Epidermal melanocyte (primary cell): ENCODE data around the gene ALCAM.

Source experiments
- DNase-seq: peaks from one replicate; pipeline ENCODE4 v3.0.0; 2011; ENCODE audit warnings: low spot score; ENCODE audit not compliant: insufficient read length

Gene ALCAM

GRCh38 chr3:105356396-105356795 is 10.3 kb upstream of the ALCAM start:
- no peak for DNase-seq

DNA sequence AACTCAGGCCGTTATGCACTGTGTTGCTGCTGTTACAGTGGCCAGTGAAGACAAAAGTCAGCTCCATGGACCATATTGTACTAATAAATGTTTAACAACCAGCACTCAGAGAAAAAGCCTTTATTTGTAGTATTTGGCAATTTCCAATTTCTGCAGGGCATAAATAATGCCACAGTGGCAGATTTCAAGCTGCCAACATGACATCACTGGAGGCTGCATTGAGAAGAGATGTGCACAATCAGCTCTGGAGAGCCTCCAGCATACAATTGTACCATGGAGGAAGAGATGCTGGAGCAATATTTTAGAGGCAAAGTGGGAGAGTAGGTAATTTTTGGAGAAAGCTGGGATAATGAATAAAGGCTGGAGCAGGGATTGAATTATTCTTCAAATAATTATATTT is 9.7 kb upstream of the ALCAM start:
- no peak for DNase-seq

DNA sequence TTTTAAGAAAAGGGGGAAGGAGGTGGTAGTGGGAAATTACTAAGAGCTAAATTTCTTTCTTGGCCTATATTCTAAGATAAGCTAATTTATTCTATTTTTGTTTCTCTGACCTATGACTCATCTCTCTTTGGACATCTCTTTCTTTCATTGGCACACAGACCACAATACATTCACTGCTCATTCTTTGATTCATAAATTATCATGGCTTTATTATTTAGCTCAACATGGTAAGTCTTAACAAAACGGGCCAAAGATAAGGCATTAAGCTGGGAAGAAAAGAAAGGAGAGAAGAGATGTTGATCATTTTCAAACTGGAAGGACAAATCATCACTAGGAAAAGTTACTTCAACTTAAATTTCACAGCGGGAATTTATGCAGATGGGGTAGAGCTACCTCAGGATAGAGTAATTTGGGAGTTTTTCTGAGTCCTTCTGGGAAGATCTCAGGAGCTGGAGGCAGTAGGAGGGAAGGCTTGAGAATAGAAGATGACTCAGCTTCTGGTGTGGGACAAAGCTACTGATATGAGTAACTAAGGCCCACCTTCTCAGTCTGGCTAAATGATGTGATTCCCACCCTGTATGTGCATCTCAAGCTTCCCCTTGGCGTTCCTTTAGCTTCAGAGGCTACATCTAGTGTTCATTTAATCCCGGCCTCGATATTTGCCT is 7.5 kb upstream of the ALCAM start:
- DNase-seq, result no peak

GRCh38 chr3:105360003-105360402 is 6.7 kb upstream of the ALCAM start:
- DNase-seq, result no peak

DNA sequence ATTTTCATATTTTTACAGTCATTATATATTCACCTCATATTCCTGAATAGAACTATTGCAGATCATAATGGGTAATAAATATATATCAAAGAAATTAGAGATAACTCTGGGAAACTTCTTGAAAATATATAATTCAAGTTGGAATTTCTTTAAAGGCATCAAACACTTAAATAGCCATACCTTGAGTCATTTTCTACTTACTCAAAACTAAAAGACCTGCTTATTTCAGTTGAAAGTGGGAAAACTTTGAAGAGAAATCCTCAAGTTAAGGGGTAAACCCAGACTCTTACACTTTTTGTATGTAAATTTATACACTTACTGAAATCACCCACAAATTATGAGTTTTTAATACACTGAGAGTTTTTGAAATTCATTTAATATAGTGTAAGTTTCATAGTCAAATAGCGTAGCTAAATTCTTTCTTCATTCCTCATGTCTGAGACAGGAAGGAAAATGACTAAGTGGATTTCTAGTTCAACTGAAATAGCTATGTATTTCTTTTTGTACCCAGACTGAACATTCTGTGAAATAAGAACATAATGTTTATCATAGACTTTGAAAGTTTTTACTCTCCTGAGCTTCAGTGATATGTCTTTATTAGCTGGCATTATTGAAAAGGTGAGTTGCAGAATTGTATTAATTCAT is 4.6 kb upstream of the ALCAM start:
- no peak for DNase-seq

GRCh38 chr3:105364128-105364527 is 2.6 kb upstream of the ALCAM start:
- no peak for DNase-seq

GRCh38 chr3:105365081-105365390 is 1.7 kb upstream of the ALCAM start:
- no peak for DNase-seq

- DNase-seq, result no peak
Observed at GRCh38 chr3:105365391-105366325, 1.1 kb upstream of the ALCAM start.

DNA sequence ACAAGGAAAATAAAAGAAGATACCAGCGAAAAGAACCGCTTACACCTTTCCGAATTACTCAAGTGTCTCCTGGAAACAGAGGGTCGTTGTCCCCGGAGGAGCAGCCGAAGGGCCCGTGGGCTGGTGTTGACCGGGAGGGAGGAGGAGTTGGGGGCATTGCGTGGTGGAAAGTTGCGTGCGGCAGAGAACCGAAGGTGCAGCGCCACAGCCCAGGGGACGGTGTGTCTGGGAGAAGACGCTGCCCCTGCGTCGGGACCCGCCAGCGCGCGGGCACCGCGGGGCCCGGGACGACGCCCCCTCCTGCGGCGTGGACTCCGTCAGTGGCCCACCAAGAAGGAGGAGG is 325 bp downstream of the ALCAM start:
- DNase-seq, result no peak

- no peak for DNase-seq
Observed at GRCh38 chr3:105367406-105368213, 901 bp downstream of the ALCAM start.

DNA sequence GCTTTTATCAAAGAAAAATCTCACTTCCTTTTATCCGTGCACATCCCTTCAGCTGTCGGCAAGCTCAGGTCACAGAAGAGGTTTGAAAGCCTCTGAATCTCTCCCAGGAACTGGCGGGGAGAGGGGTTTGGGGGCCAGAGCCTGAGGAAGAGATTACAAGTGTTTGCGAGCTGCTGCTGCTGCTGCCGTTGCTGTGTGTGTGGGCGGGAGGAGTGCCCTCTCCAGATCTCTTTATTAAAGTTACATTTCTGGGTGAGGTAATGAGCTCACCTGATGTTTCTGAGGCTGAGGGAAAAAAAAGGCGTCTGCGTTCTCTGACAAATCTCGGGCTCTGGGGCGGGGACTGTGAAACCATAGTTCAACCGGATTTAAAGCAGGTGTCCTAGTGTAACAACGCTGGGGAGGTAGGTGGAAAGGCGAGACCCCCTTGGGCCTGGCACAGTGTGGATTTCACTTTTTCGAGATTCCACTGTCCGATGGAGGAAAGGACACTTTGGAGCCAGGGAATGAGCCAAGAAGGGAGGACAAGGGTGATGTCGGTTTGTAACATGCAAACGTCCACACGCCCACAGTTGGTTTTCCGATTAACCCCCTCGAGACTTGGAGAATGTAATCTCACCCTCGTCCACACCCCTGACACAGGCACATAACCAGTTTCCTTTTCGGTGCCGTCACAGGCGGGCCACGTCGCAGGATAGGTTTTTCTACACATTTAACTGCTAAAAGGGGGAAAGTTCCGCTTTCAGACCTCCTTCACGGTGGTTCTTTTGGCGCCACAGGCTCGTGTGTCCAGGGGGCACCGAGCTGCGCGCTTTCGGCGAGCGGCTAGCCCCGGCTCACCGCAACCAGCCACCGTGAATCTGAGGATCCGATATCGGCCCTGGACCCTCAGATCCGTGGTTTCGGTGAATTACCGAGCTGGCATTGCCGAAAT is 2.1 kb downstream of the ALCAM start:
- no peak for DNase-seq

DNA sequence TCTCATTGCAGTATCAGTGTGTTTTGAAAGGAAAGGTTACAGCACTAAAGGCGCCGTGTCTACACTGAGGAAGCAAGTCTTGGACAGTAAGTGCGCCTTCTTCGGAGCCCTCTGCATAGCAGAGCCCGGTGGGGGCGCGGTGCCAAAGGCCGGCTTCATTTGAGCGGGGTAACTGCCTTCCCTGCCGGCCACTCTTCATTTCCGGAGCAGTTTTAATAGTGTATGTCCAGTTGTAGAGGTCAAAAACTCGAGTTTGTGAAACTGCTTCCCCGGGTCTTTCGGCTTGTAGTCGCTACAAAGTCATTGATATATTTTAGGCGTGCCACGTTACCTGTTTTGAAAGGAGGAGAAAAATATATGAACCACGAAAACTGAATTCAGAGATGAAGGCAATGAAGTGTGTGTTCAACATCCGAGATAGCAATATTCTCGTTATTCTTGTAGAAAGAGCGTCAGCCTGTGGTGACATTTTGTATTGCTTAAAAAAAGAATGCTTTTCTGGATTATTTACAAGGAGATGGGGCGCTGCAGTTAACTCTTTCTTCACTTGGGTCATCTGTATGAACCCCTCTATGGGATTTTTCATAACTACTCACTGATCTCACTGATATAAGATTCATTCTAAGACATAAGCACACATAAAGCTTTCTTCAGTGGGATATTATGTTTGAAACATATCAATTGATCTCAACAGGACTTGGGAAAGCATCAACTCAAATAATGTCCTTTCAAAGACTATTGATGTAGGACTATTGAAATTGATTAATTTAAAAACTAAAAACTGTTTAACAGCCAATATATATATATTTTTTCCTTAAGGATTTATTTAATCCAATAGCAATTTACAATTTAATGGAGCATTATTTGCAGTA is 3.0 kb downstream of the ALCAM start:
- DNase-seq, result no peak

- DNase-seq, result no peak
Observed at GRCh38 chr3:105373383-105373782, 6.7 kb downstream of the ALCAM start.

DNA sequence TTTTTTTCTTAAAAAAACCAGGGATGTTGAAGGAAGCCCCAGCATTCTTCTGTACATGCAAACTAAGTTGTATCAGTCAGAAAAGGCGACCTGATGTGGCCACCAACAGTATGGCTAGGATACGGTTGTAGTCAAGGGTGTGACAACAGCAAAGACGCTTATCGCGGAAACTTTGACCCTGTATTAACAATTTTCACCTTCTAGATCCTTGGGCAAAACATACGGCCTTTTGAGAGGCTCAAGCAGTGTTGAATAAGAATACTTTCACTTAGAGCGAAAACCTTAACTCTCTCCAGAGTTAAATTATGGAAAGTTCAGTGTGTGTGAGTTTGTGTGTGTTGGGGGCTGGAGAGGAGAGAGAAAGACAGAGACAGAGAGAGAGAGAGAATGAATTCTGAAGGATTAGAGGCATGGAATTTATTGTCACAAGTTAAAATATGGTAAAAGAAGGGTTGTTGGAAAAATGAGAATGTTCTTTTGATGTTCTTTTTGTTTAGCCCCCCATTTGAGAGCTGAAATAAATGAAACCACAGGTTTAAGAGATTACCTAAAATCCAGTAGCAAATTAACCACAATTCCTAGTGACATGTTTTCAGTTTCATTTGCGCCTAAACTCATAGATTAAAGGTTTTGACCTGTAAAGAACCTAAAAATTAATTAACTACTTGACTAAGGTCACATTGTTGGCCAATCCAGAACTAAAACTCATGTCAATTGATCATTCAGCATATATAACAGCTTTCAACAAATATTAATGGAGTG is 9.2 kb downstream of the ALCAM start:
- no peak for DNase-seq

DNA sequence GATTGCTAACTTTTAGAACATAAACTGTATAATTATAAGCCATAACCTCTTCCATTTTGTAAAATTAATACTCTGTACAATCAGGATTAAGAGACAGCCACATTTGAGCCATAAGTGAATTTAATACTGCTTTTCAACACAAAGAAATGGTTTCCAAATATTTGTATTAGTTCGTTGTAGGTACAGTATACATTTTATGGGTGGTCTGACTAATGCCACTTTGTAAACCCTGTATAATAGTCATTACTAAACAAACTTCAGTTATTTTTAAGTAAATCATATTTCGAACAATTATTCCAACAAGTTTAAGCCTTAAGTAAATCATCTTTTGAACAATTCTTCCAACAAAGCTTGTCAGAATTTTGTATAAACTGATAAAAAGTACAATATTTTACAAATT is 11.0 kb downstream of the ALCAM start:
- no peak for DNase-seq

DNA sequence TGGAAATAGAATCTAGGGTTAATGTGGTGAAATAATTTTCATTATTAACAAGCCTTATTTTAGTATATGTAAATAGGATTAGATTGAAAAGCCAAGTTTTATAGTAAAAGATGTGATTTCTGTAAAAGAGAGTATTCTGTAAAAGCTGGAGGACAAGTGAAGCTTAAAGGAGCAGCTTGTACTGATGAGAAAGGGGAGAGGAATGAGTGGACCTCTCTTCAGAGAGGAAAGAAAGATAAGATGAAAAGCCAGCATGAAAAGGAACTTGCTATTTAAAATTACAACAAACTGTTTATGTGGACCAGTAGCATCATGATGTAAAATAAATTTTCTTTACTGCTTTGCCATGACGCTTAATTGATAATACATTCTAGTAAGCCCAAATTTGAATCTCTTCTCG is 18.5 kb downstream of the ALCAM start:
- no peak for DNase-seq

DNA sequence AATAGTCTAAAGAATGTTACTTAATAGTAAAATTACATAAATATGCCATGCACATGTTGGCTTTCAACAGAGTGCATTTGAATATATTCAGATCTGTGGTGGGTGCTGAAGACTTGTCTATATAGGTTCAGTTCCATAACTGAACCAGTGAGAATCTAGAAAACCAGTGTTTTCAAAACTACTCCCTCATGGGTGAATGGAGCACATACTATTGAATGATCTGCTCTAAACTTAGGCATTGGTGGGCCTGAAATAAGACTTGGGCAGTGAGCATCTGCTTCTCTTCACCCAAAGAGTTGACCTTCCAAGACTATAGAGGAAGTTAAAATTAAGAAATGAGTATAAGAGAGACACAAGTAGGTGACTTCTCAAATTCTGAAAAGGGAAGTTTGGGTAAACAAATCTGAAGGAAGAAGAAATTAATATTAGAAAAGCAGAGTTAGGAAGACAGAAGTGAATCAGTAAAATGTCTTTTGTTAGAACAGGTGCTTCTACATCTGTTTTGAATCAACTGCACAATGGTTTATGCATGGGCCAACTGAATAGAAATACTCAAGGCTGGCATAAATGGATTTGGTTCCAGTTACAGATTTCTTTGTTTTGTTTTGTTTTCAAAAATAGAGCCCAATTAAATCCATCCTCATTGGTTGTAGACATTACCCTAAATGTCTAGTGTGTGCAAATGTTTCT is 19.3 kb downstream of the ALCAM start:
- no peak for DNase-seq

DNA sequence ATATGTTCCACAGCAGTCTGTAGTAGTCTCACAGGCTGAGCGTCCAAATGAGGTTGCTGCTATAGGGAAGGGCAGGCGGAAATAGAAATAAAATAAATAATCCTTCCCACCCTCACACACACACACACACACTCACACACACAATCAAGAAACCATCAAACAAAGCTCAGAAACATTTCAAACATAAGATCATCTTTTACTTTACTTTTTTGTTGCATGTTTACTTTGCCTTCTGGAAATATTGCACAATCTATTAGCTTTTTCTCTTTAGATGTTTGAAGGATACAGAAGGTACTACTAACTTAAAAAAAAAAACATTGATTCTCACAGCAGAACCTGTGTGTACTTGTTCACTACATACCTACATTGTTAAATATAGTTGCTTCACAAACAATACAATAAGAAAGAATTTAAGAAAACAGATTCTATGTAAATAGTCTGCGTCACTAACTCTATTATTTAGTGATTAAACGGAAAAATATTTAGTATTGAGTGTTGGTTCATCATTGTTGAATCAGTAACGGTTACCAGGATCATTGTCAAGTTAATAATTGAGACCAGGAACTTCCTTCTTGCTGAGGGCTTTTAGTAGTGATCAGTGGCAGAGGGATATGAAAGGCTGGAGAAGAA is 20.5 kb downstream of the ALCAM start:
- no peak for DNase-seq
